HepG2 (cell line): ENCODE data around the gene ADAD2. TPM values are rescaled to one million over a fixed set of nuclear protein-coding genes. Genes with fewer than 3 reads are reported as not detected.
A peak's percentile ranks its signal among the peaks of the same experiment; 100 is the strongest.

Experiments
- ARHGAP35 ChIP-seq: sonication (generic); formaldehyde crosslinking; IDR thresholded peaks from 2 replicates; pipeline ENCODE4 v1.9.0; 2022; ENCODE audit warnings: mild to moderate bottlenecking, inconsistent platforms, moderate library complexity, missing genetic modification reagents, borderline replicate concordance
- BHLHE40 ChIP-seq: IDR thresholded peaks from 2 replicates; pipeline ENCODE4 v1.6.1; 2011; ENCODE audit warnings: low read length, improper control_type of control experiment
- GPBP1L1 ChIP-seq: sonication (generic); formaldehyde crosslinking; IDR thresholded peaks from 2 replicates; pipeline ENCODE4 v1.5.0; 2020; ENCODE audit warnings: mild to moderate bottlenecking, missing genetic modification reagents
- JUNB ChIP-seq: sonication (generic); formaldehyde crosslinking; IDR thresholded peaks from 2 replicates; pipeline ENCODE4 v1.8.0; 2022; ENCODE audit warnings: missing genetic modification reagents, mild to moderate bottlenecking, borderline replicate concordance
- MLLT10 ChIP-seq: sonication (generic); formaldehyde crosslinking; IDR thresholded peaks from 2 replicates; pipeline ENCODE4 v1.4.0; 2020; ENCODE audit warnings: missing genetic modification reagents
- MYC ChIP-seq: sonication (generic); formaldehyde crosslinking; IDR thresholded peaks from 2 replicates; pipeline ENCODE4 v1.9.0; 2021; ENCODE audit warnings: missing genetic modification reagents, borderline replicate concordance
- NFE2L2 ChIP-seq: fragments of 150-350 bp; IDR thresholded peaks from 2 replicates; pipeline ENCODE4 v1.6.1; 2014; ENCODE audit warnings: low read length
- NFIC ChIP-seq: IDR thresholded peaks from 2 replicates; pipeline ENCODE4 v1.6.1; 2012; ENCODE audit warnings: mild to moderate bottlenecking, low read length, inconsistent platforms
- PCBP2 ChIP-seq: fragments of 200-400 bp; formaldehyde crosslinking; optimal IDR thresholded peaks from 2 replicates; pipeline ENCODE3; 2018; ENCODE audit warnings: low read length, low read depth; ENCODE audit not compliant: poor library complexity, severe bottlenecking
- RAD21 ChIP-seq: fragments of 450-650 bp; formaldehyde crosslinking; IDR thresholded peaks from 2 replicates; pipeline ENCODE4 v1.5.0; 2020; ENCODE audit warnings: mild to moderate bottlenecking
- REPIN1 ChIP-seq: sonication (generic); formaldehyde crosslinking; IDR thresholded peaks from 2 replicates; pipeline ENCODE4 v1.8.0; 2022; ENCODE audit warnings: missing genetic modification reagents, low read depth, mild to moderate bottlenecking, borderline replicate concordance
- RFXAP ChIP-seq: sonication (generic); formaldehyde crosslinking; IDR thresholded peaks from 2 replicates; pipeline ENCODE4 v1.4.0; 2020; ENCODE audit warnings: missing genetic modification reagents, borderline replicate concordance
- SMARCC2 ChIP-seq: fragments of 450-650 bp; IDR thresholded peaks from 2 replicates; pipeline ENCODE4 v1.6.1; 2017; ENCODE audit warnings: antibody characterized with exemption, mild to moderate bottlenecking
- SMARCE1 ChIP-seq: fragments of 450-650 bp; IDR thresholded peaks from 2 replicates; pipeline ENCODE4 v1.6.1; 2017; ENCODE audit warnings: borderline replicate concordance
- SRY ChIP-seq: sonication (generic); formaldehyde crosslinking; IDR thresholded peaks from 2 replicates; pipeline ENCODE4 v1.8.0; 2022; ENCODE audit warnings: mild to moderate bottlenecking, missing genetic modification reagents
- TFDP1 ChIP-seq: IDR thresholded peaks from 2 replicates; pipeline ENCODE4 v1.6.1; 2016; ENCODE audit warnings: missing compliant biosample characterization, missing genetic modification reagents, borderline replicate concordance
- TOE1 ChIP-seq: sonication (generic); formaldehyde crosslinking; IDR thresholded peaks from 2 replicates; pipeline ENCODE4 v1.4.0; 2020; ENCODE audit warnings: mild to moderate bottlenecking, missing genetic modification reagents
- TP53 ChIP-seq: sonication (generic); formaldehyde crosslinking; conservative IDR thresholded peaks from 2 replicates; pipeline ENCODE4 v1.4.0; 2020; ENCODE audit warnings: missing genetic modification reagents
- ZBTB7A ChIP-seq: sonication (generic); formaldehyde crosslinking; IDR thresholded peaks from 2 replicates; pipeline ENCODE4 v1.8.0; 2022; ENCODE audit warnings: mild to moderate bottlenecking, missing genetic modification reagents
- ZEB1 ChIP-seq: IDR thresholded peaks from 2 replicates; pipeline ENCODE4 v1.6.1; 2012; ENCODE audit warnings: mild to moderate bottlenecking, low read depth, inconsistent platforms; ENCODE audit not compliant: insufficient replicate concordance
- ZHX1 ChIP-seq: sonication (generic); formaldehyde crosslinking; IDR thresholded peaks from 2 replicates; pipeline ENCODE4 v1.8.1; 2022; ENCODE audit warnings: low read depth, mild to moderate bottlenecking, missing genetic modification reagents
- ZNF253 ChIP-seq: sonication (generic); formaldehyde crosslinking; IDR thresholded peaks from 2 replicates; pipeline ENCODE4 v1.8.0; 2022; ENCODE audit warnings: mild to moderate bottlenecking, missing genetic modification reagents, borderline replicate concordance
- ZNF503 ChIP-seq: sonication (generic); formaldehyde crosslinking; IDR thresholded peaks from 2 replicates; pipeline ENCODE4 v1.4.0; 2020; ENCODE audit warnings: missing genetic modification reagents
- ZNF546 ChIP-seq: sonication (generic); formaldehyde crosslinking; conservative IDR thresholded peaks from 2 replicates; pipeline ENCODE4 v1.8.1; 2023; ENCODE audit warnings: mild to moderate bottlenecking, missing genetic modification reagents
- ZNF589 ChIP-seq: sonication (generic); formaldehyde crosslinking; conservative IDR thresholded peaks from 2 replicates; pipeline ENCODE4 v1.8.0; 2022; ENCODE audit warnings: mild to moderate bottlenecking, moderate library complexity, missing genetic modification reagents
- polyA plus RNA-seq, 8 experiments: library from polyadenylated mRNA; depleted of rRNA in 3 of 8; stranded (reverse) in 7 of 8; unstranded in 1 of 8; fragments of >200 nt; fragmentation: Illumina TruSeq in 4 of 8; extraction: Trizol in 4 of 8; gene quantifications; 2 replicates each; pipeline versions ENCODE4 v1.2.1 to v1.2.3, GENCODE V29; 2011 to 2016; ENCODE audit warnings: low read depth in 4 of 8, missing spikeins in 1 of 8, mixed read lengths in 1 of 8; ENCODE audit not compliant: insufficient read depth in 1 of 8
- total RNA-seq, 5 experiments: library from RNA; depleted of rRNA; stranded (reverse); fragments of >200 nt; fragmentation: Illumina TruSeq; extraction: Trizol; gene quantifications; 2 replicates each; pipeline ENCODE4 v1.2.3, GENCODE V29; 2016; ENCODE audit warnings: low read depth in 1 of 5

ADAD2 gene
- total and polyA plus RNA-seq, 2 of the 13 experiments (the other 11 are each of a cell fraction or from before 2014, with no cell fraction given), result not detected

- TF ChIP-seq PCBP2, result no peak
- no peak for TF ChIP-seq GPBP1L1 (CRISPR knock-in tag)
- no peak for TF ChIP-seq JUNB (CRISPR knock-in tag)
- TF ChIP-seq RAD21 (CRISPR knock-in tag), result no peak
- TF ChIP-seq TOE1 (CRISPR knock-in tag), result no peak
- TF ChIP-seq ZNF253 (CRISPR knock-in tag), result no peak
- TF ChIP-seq MLLT10, result no peak
- no peak for TF ChIP-seq NFE2L2
- TF ChIP-seq ZNF546 (CRISPR knock-in tag), result no peak
- TF ChIP-seq ZNF589 (CRISPR knock-in tag), result no peak
- no peak for TF ChIP-seq BHLHE40
- no peak for TF ChIP-seq SMARCC2
- 0 out of 2 replicates have a peak, but pooled peaks have one; percentile 69 for TF ChIP-seq ARHGAP35 (CRISPR knock-in tag)
- peak; percentile 6; the same call in 1 of the 2 replicates for TF ChIP-seq MYC (CRISPR knock-in tag)
- TF ChIP-seq ZBTB7A (CRISPR knock-in tag), result 0 out of 2 replicates have a peak, but pooled peaks have one; percentile 53
- no peak for TF ChIP-seq ZNF503 (CRISPR knock-in tag)
- no peak for TF ChIP-seq REPIN1
- TF ChIP-seq RFXAP (CRISPR knock-in tag), result no peak
- no peak for TF ChIP-seq TFDP1 (CRISPR knock-in tag)
- no peak for TF ChIP-seq ZHX1 (CRISPR knock-in tag)
- no peak for TF ChIP-seq SMARCE1
- TF ChIP-seq SRY (CRISPR knock-in tag), result no peak
- no peak for TF ChIP-seq TP53
- TF ChIP-seq ZEB1, result no peak
- no peak for TF ChIP-seq NFIC
Measured at GRCh38 chr16:84144209-84144858, 46.6 kb upstream of the ADAD2 start (continued).
